ENCODE results near the gene CDK9.

Gene CDK9

DNA sequence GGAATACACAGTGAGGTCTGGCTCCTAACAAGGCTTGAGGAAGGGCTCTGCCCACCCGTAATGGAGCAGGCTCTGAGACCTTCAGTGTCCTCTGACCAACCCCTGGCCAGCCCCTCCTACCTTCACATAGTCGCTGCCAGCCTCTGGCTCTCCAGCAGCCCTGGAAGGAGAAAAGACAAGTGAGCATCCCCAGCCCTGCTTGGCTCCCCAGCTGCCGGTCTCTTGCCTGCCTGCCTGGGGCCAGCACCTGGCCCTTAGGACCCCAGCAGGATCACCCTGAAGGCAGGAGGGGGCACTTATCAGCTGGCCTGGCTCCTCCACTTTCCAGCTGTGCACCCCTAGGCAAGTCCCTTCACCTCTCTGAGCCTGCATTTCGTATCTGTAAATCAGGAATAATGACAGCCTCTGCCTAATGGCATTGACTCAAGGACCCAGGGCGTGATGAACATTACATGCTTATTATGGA is 24.3 kb upstream of the CDK9 start:
- H3K27ac ChIP-seq (ENCODE audit: poor library complexity, severe bottlenecking), result no peak overlapping the region
- no peaks in the 10 kb centered on the region for H3K27me3 ChIP-seq (ENCODE audit: insufficient read depth, poor library complexity, severe bottlenecking)
- H3K4me1 ChIP-seq (ENCODE audit: insufficient read depth, poor library complexity, severe bottlenecking), result no peaks in the 10 kb centered on the region
- no peak overlapping the region for H3K4me3 ChIP-seq (ENCODE audit: severe bottlenecking)
- TF ChIP-seq, protein P1, sequence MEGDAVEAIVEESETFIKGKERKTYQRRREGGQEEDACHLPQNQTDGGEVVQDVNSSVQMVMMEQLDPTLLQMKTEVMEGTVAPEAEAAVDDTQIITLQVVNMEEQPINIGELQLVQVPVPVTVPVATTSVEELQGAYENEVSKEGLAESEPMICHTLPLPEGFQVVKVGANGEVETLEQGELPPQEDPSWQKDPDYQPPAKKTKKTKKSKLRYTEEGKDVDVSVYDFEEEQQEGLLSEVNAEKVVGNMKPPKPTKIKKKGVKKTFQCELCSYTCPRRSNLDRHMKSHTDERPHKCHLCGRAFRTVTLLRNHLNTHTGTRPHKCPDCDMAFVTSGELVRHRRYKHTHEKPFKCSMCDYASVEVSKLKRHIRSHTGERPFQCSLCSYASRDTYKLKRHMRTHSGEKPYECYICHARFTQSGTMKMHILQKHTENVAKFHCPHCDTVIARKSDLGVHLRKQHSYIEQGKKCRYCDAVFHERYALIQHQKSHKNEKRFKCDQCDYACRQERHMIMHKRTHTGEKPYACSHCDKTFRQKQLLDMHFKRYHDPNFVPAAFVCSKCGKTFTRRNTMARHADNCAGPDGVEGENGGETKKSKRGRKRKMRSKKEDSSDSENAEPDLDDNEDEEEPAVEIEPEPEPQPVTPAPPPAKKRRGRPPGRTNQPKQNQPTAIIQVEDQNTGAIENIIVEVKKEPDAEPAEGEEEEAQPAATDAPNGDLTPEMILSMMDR (IDR thresholded peaks at IDR 0.05; ENCODE audit: poor library complexity, severe bottlenecking), result no peak
- no peaks in the 10 kb centered on the region for H3K9me3 ChIP-seq (ENCODE audit: severe bottlenecking)
- no peaks in the 10 kb centered on the region for H3K36me3 ChIP-seq (ENCODE audit: low read depth)
- DNase-seq (ENCODE audit: low spot score) (no peak), ATAC-seq (ENCODE audit: low read depth) (no peak; the same call in 2 of the 3 replicates)

DNA sequence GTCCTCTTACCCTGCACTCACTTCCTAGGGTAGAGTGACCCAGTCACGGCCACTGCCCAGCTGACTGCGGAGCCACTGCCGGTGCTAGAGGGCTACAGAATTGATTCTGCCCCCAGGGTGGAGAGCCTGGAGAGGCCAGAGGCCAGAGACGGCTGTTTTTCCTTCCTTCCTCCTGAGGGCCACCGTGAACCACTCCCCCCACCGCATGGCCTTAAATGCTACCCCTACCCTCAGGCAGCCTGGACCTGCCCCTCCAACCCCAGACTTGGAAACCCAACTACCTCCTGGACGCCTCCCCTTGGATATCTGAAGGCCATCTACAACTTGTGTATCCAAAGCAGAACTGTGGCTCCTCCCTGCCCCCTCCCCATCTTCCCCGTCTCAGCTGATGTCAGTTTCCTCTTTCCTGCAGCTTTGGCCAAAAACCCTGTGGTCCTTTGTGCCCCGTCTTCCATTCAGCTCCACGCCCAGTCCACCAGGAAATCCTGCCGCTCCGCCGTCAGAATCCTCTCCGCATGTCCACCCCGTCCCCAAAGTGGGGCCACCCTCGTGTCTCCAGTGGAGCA is 23.6 kb upstream of the CDK9 start:
- no peak for ATAC-seq (ENCODE audit: low read depth)
- Histone ChIP-seq H3K27ac (ENCODE audit: poor library complexity, severe bottlenecking) (no peak overlapping the region), H3K27me3 (ENCODE audit: insufficient read depth, poor library complexity, severe bottlenecking) (no peaks in the 10 kb centered on the region), H3K9me3 (ENCODE audit: severe bottlenecking) (no peaks in the 10 kb centered on the region), H3K4me3 (ENCODE audit: severe bottlenecking) (no peak overlapping the region), H3K36me3 (ENCODE audit: low read depth) (no peaks in the 10 kb centered on the region), H3K4me1 (ENCODE audit: insufficient read depth, poor library complexity, severe bottlenecking) (no peaks in the 10 kb centered on the region)
- no peak for DNase-seq (ENCODE audit: low spot score)
- TF ChIP-seq, protein P1 (IDR thresholded peaks at IDR 0.05; ENCODE audit: poor library complexity, severe bottlenecking), result no peak

DNA sequence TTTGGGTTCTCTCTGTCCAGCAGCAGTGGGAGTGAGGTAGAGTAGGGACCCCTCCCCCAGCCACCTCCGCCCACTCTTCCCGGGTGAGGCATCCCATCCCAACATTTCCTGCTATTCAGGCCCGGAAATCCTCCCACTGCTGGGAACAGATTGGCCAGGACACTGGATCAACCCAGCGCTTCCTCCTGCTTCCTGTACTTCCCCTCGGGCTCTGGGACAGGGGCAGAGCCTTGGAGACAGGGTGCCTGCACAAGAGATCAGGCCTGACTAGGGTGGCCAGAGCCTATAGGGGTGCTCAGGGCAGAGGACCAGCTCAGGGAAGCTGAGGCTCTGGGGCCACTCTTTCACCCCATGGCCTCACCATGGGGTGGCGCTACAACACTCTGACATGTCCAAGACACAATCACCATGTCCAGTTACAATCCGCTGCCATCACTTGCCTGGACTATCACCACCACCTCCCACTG is 21.9 kb upstream of the CDK9 start:
- Histone ChIP-seq H3K4me1 (ENCODE audit: insufficient read depth, poor library complexity, severe bottlenecking) (no peaks in the 10 kb centered on the region), H3K27me3 (ENCODE audit: insufficient read depth, poor library complexity, severe bottlenecking) (no peaks in the 10 kb centered on the region), H3K36me3 (ENCODE audit: low read depth) (no peaks in the 10 kb centered on the region), H3K27ac (ENCODE audit: poor library complexity, severe bottlenecking) (no peak overlapping the region), H3K4me3 (ENCODE audit: severe bottlenecking) (no peak overlapping the region), H3K9me3 (ENCODE audit: severe bottlenecking) (no peaks in the 10 kb centered on the region)
- ATAC-seq (ENCODE audit: low read depth) (peak; percentile 60; the same call in 2 of the 3 replicates), DNase-seq (ENCODE audit: low spot score) (no peak)
- TF ChIP-seq, protein P1 (IDR thresholded peaks at IDR 0.05; ENCODE audit: poor library complexity, severe bottlenecking), result no peak

GRCh38 chr9:127765418-127765817 is 20.4 kb upstream of the CDK9 start:
- DNase-seq (ENCODE audit: low spot score) (no peak), ATAC-seq (ENCODE audit: low read depth) (no peak)
- H3K36me3 ChIP-seq (ENCODE audit: low read depth), result no peaks in the 10 kb centered on the region
- no peak overlapping the region for H3K27ac ChIP-seq (ENCODE audit: poor library complexity, severe bottlenecking)
- peaks cover under 1% of the 10 kb centered on the region for H3K4me1 ChIP-seq (ENCODE audit: insufficient read depth, poor library complexity, severe bottlenecking)
- no peak overlapping the region for H3K4me3 ChIP-seq (ENCODE audit: severe bottlenecking)
- no peaks in the 10 kb centered on the region for H3K9me3 ChIP-seq (ENCODE audit: severe bottlenecking)
- no peaks in the 10 kb centered on the region for H3K27me3 ChIP-seq (ENCODE audit: insufficient read depth, poor library complexity, severe bottlenecking)
- TF ChIP-seq, protein P1 (IDR thresholded peaks at IDR 0.05; ENCODE audit: poor library complexity, severe bottlenecking), result no peak

- TF ChIP-seq, protein P1 (IDR thresholded peaks at IDR 0.05; ENCODE audit: poor library complexity, severe bottlenecking), result no peak
- Histone ChIP-seq H3K27ac (ENCODE audit: poor library complexity, severe bottlenecking) (no peak overlapping the region), H3K4me3 (ENCODE audit: severe bottlenecking) (no peak overlapping the region), H3K36me3 (ENCODE audit: low read depth) (no peaks in the 10 kb centered on the region), H3K9me3 (ENCODE audit: severe bottlenecking) (no peaks in the 10 kb centered on the region), H3K4me1 (ENCODE audit: insufficient read depth, poor library complexity, severe bottlenecking) (peaks cover 5% of the 10 kb centered on the region), H3K27me3 (ENCODE audit: insufficient read depth, poor library complexity, severe bottlenecking) (no peaks in the 10 kb centered on the region)
- DNase-seq (ENCODE audit: low spot score) (no peak), ATAC-seq (ENCODE audit: low read depth) (no peak)
These were observed 18.4 kb upstream of the CDK9 start for GRCh38 chr9:127767410-127767809.
